ENCODE measurements around the gene HNRNPH3.

HNRNPH3 gene

DNA sequence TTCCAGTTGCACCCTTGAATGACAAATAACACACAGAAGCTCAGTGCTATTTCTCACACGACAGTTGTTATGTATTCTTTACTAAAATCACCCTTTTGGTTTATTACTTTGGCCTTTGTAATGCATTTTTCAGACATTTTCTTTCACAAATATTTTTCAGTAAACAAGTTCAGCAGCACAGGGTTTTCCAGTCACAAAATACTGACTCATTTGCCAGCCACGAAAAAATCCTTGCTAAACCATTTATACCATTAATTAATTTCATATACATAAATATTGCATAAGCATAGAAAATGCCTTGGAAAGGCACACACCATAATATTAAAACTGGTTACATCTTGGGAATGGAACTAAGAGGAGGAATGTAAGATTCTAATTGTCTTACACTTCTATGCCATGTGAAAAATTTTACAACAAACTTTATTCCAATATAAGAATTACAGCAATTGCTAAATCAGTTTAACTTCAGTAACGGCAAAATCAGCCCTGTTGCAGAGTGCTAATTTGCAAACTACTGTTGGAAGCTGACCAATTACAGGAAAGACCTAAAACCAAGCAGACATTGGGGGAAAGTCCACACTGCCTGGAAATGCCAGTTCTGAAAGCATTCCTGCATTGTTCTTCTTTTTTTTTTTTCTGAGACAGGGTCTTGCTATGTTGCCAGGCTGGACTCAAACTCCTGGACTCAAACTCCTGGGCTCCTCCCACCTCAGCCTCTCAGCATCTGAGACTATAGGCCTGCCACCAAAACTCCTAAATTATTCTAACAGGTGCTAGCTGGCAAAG lies 32.4 kb downstream of the HNRNPH3 start:
- Histone ChIP-seq H3K27me3 (replicated peaks) (no peaks in the 10 kb centered on the region), H3K27ac (no peak overlapping the region), H3K4me3 (ENCODE audit: low read depth, low read length) (no peak overlapping the region), H3K36me3 (replicated peaks) (peaks cover 25% of the 10 kb centered on the region)
- TF ChIP-seq CTCF (IDR thresholded peaks at IDR 0.05; ENCODE audit: low read depth, low read length, missing control alignments) = no peak
- DNase-seq = no peak
- in situ Hi-C loops (cut with HindIII; ENCODE audit: low pct_ligation_motif_present, low sequenced_read_pairs) = no loop called here

GRCh38 chr10:68365611-68366010 lies 33.7 kb downstream of the HNRNPH3 start:
- in situ Hi-C loops (cut with HindIII; ENCODE audit: low pct_ligation_motif_present, low sequenced_read_pairs) = no loop called here
- peaks cover 25% of the 10 kb centered on the region for H3K36me3 ChIP-seq (replicated peaks)
- H3K27me3 ChIP-seq (replicated peaks) = no peaks in the 10 kb centered on the region
- DNase-seq = no peak
- TF ChIP-seq CTCF (IDR thresholded peaks at IDR 0.05; ENCODE audit: low read depth, low read length, missing control alignments) = no peak
- no peak overlapping the region for H3K4me3 ChIP-seq (ENCODE audit: low read depth, low read length)
- no peak overlapping the region for H3K27ac ChIP-seq

- in situ Hi-C loops (cut with HindIII; ENCODE audit: low pct_ligation_motif_present, low sequenced_read_pairs) = no loop called here
- DNase-seq = no peak
Measured at GRCh38 chr10:68366600-68366999, 34.7 kb downstream of the HNRNPH3 start.

GRCh38 chr10:68367121-68367520 lies 35.3 kb downstream of the HNRNPH3 start:
- Histone ChIP-seq H3K27me3 (replicated peaks) (no peaks in the 10 kb centered on the region), H3K36me3 (replicated peaks) (peaks cover 21% of the 10 kb centered on the region), H3K4me3 (ENCODE audit: low read depth, low read length) (no peak overlapping the region), H3K27ac (no peak overlapping the region)
- no peak for DNase-seq
- in situ Hi-C loops (cut with HindIII; ENCODE audit: low pct_ligation_motif_present, low sequenced_read_pairs) = no loop called here
- no peak for TF ChIP-seq CTCF (IDR thresholded peaks at IDR 0.05; ENCODE audit: low read depth, low read length, missing control alignments)

More at GRCh38 chr10:68366600-68366999, 34.7 kb downstream of the HNRNPH3 start:
- Histone ChIP-seq H3K36me3 (replicated peaks) (peaks cover 19% of the 10 kb centered on the region), H3K4me3 (ENCODE audit: low read depth, low read length) (no peak overlapping the region), H3K27ac (no peak overlapping the region), H3K27me3 (replicated peaks) (no peaks in the 10 kb centered on the region)
- TF ChIP-seq CTCF (IDR thresholded peaks at IDR 0.05; ENCODE audit: low read depth, low read length, missing control alignments) = no peak

DNA sequence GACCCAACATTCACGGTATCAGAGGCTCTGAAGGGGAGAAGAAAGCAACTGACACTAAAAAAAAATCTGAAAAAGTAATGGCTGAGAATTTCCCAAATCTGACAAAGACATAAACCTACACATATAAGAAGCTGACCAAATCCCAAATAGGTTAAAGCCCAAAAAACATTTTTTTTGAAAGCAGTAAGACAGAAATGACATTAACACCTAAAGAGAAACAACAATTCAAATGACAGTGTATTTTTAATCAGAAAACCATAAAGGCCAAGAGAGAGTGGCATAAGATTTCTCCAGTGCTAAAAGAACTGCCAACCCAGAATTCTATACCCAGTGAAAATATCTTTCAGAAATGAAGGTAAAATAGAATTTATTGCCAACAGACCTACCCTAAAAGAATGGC lies 39.7 kb downstream of the HNRNPH3 start:
- no peak for TF ChIP-seq CTCF (IDR thresholded peaks at IDR 0.05; ENCODE audit: low read depth, low read length, missing control alignments)
- DNase-seq = no peak
- no peaks in the 10 kb centered on the region for H3K27me3 ChIP-seq (replicated peaks)
- no peak overlapping the region for H3K27ac ChIP-seq
- peaks cover 28% of the 10 kb centered on the region for H3K36me3 ChIP-seq (replicated peaks)
- no peak overlapping the region for H3K4me3 ChIP-seq (ENCODE audit: low read depth, low read length)
- in situ Hi-C loops (cut with HindIII; ENCODE audit: low pct_ligation_motif_present, low sequenced_read_pairs) = no loop called here

GRCh38 chr10:68385740-68386139 lies 53.9 kb downstream of the HNRNPH3 start:
- Histone ChIP-seq H3K27ac (no peak overlapping the region), H3K4me3 (ENCODE audit: low read depth, low read length) (no peak overlapping the region), H3K36me3 (replicated peaks) (peaks cover 48% of the 10 kb centered on the region), H3K27me3 (replicated peaks) (no peaks in the 10 kb centered on the region)
- TF ChIP-seq CTCF (IDR thresholded peaks at IDR 0.05; ENCODE audit: low read depth, low read length, missing control alignments) = no peak
- in situ Hi-C loops (cut with HindIII; ENCODE audit: low pct_ligation_motif_present, low sequenced_read_pairs) = no loop called here
- DNase-seq = no peak

Measured in brain microvascular endothelial cell (primary cell).